Activated CD4-positive, alpha-beta T cell treated with anti-CD3 and anti-CD28 coated beads, Interleukin-2, amount 50 U/mL, for 48 hours (primary cell): Measurements from ENCODE around the gene LAX1.
"Not testable (repeated sequence)": the region's sequence is repeated elsewhere in the genome, so short reads cannot be mapped to it uniquely, and the experiment has no call there.

Experiments
- DNase-seq, 2 experiments: peaks; one replicate each; pipeline ENCODE4 v3.0.0-alpha.2; 2020

The LAX1 gene

DNA sequence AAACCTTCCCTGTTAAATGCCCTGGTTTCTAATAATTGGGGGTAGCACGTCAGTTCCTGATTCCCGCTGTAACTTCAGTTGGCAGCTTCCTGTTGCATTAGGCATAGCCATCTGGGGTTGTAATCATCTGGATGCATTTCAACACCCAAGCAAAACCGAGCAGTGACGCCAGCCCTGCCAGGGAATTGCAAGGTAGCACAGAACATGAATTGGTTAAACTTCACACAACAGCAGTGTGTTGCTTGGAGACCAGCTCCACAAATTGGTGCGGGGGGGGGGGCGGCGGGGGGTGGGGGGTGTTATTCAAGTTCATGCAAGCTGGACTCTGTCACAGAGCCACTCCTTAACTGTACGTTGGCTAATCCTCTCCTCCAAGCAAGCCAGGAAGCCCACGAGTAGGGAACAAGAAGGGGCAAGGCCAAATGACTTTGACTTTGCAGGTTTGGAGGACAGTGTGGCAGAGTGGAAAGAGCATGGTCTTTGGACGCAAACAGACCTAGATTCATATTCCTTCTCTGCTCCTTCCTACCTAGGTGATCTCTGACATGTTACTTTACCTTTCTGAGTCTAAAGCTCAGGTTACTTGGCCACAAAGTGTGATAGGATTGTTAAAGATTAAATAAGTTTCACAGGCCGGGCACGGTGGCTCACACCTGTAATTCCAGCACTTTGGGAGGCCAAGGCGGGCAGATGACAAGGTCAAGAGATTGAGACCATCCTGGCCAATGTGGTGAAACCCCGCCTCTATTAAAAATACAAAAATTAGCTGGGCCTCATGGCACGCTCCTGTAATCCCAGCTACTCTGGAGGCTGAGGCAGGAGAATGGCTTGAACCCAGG lies 4.7 kb downstream of the LAX1 start:
- DNase-seq, result no peak

GRCh38 chr1:203771901-203772301 lies 6.9 kb downstream of the LAX1 start:
- DNase-seq, result no peak

GRCh38 chr1:203772836-203773235 lies 7.9 kb downstream of the LAX1 start:
- no peak for DNase-seq

DNA sequence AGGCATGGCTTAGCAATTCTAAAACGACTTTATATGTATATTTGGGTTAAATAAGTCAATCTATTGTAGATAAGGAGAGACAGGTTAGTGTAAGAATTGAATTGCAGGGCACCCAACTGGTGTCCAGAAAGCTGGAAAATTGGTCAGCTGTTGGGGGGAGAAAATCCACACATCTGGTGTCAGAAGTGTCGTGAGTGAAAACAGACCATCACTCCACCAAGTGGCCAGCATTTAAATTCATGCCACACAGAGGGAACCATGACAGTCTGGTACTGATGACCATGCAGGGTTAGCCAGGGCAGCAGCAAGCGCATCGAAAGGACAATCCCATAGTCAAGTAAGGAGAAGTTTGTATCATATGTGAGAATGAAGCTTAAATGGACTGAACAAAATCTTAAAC lies 11.7 kb downstream of the LAX1 start:
- DNase-seq, result no peak

- no peak for DNase-seq
These were observed 12.6 kb downstream of the LAX1 start for GRCh38 chr1:203777596-203777995.

- no peak for DNase-seq
These were observed 13.2 kb downstream of the LAX1 start for GRCh38 chr1:203778146-203778545.

GRCh38 chr1:203778789-203779188 lies 13.8 kb downstream of the LAX1 start:
- DNase-seq, result no peak

GRCh38 chr1:203781962-203782361 lies 17.0 kb downstream of the LAX1 start:
- no peak for DNase-seq

- DNase-seq, result no peak
These were observed 25.0 kb downstream of the LAX1 start for GRCh38 chr1:203789966-203790365.

GRCh38 chr1:203791498-203791897 lies 26.5 kb downstream of the LAX1 start:
- DNase-seq, result no peak

GRCh38 chr1:203792486-203792885 lies 27.5 kb downstream of the LAX1 start:
- DNase-seq, result no peak

GRCh38 chr1:203793561-203793960 lies 28.6 kb downstream of the LAX1 start:
- DNase-seq, result not testable (repeated sequence)

- DNase-seq, result no peak
These were observed 29.9 kb downstream of the LAX1 start for GRCh38 chr1:203794764-203795440.

- DNase-seq, result peak; percentile 98 to 99
These were observed 30.7 kb downstream of the LAX1 start, which contains the start of the genes ZBED6 and ZC3H11A for GRCh38 chr1:203795441-203796235. ZBED6 (plus strand) TSS chr1:203795623; CDS start chr1:203797523, 1,900 bp downstream. ZC3H11A (plus strand) TSS chr1:203795623; CDS start chr1:203817071, 21,448 bp downstream.

GRCh38 chr1:203796236-203796605 lies 31.2 kb downstream of the LAX1 start:
- peak; percentile 37 to 51 for DNase-seq

GRCh38 chr1:203797216-203797615 lies 32.2 kb downstream of the LAX1 start:
- DNase-seq, result no peak

DNA sequence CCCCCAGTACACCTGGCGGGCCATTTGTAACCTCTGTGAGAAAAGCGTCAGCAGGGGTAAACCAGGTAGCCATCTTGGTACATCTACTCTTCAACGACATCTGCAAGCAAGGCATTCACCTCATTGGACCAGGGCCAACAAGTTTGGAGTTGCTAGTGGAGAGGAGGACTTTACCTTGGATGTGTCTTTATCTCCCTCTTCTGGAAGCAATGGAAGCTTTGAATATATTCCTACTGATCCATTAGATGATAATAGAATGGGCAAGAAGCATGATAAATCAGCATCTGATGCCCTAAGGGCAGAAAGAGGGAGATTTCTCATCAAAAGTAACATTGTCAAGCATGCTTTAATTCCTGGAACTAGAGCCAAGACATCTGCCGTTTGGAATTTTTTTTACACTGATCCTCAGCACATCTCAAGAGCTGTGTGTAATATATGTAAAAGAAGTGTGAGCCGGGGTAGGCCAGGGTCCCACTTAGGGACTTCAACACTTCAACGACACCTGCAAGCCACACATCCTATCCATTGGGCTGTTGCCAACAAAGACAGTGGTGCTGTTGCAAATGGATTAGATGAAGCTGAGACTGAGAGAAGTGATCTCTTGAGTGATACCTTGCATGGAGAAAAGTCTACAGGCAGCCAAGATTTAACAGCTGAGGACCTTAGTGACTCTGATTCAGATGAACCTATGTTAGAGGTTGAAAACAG lies 33.1 kb downstream of the LAX1 start:
- DNase-seq, result no peak

DNA sequence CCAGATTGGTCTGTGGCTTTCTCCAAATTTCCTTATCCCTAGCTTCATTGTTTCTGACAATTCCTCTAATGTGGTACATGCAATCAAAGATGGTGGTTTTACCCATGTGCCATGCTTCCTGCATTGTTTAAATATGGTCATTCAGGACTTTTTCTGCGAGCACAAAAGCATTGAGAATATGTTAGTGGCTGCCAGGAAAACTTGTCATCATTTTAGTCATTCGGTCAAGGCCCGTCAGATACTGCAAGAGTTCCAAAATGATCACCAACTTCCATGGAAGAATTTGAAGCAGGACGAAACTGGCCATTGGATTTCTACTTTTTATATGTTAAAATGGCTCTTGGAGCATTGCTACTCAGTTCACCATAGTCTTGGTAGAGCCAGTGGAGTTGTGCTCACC lies 34.2 kb downstream of the LAX1 start:
- no peak for DNase-seq

- no peak for DNase-seq
These were observed 35.0 kb downstream of the LAX1 start for GRCh38 chr1:203799971-203800370.

GRCh38 chr1:203805689-203806088 lies 40.7 kb downstream of the LAX1 start:
- DNase-seq, result no peak

- DNase-seq, result no peak
These were observed 42.2 kb downstream of the LAX1 start for GRCh38 chr1:203807196-203807595.

DNA sequence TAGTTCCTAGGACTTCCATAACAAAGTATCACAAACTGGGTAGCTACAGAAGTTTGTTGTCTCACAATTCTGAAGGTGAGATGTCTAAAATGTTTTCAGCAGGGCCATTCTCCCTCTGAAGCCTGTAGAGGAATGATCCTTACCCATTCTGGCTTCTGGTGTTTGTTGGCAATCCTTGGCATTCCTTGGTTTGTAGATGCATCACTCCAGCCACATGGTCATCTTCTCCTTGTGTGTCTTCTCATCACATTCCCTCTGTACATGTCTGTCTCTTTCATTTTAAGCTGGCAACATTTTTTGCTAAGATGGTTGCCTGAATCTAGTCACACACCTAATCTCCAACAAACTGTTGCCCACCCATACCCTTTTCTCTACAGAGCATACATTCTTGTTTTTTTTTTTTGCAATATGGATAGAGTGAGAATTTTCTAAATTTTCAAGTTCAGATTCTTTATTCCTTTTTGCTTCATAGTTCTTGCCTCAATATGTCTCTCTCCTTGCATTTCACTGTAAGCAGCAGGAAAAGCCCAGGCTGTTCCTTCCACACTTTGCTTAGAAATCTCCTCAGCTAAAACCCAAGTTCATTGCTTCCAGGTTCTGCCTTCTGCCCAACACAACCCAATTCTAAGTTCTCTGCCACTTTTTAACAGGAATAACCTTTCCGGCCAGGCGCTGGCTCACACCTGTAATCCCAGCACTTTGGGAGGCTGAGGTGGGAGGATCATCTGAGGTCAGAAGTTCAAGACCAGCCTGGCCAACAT lies 48.8 kb downstream of the LAX1 start:
- DNase-seq, result no peak
